GM19463 (cell line): Measurements from ENCODE around the gene OPCML.

Source experiments
- ATAC-seq: cut with Tn5 transposase; IDR thresholded peaks from one replicate; pipeline ENCODE4 v1.9.1; 2021; ENCODE audit warnings: mild to moderate bottlenecking, moderate library complexity; ENCODE audit not compliant: unreplicated experiment

Gene OPCML

GRCh38 chr11:133081730-133082452, 450.4 kb downstream of the OPCML start:
- no peak for ATAC-seq

GRCh38 chr11:133081020-133081419, 451.3 kb downstream of the OPCML start:
- ATAC-seq: no peak

GRCh38 chr11:133078591-133079404, 453.5 kb downstream of the OPCML start:
- ATAC-seq: no peak

- ATAC-seq: no peak
Measured at GRCh38 chr11:133078012-133078411, 454.3 kb downstream of the OPCML start.

GRCh38 chr11:133075351-133075750, 456.9 kb downstream of the OPCML start:
- no peak for ATAC-seq

GRCh38 chr11:133072858-133073582, 459.3 kb downstream of the OPCML start:
- ATAC-seq: no peak

- no peak for ATAC-seq
Measured at GRCh38 chr11:133072378-133072777, 459.9 kb downstream of the OPCML start.

GRCh38 chr11:133070791-133071190, 461.5 kb downstream of the OPCML start:
- ATAC-seq: no peak

- ATAC-seq: no peak
Measured at GRCh38 chr11:133070021-133070713, 462.1 kb downstream of the OPCML start.

- no peak for ATAC-seq
Measured at GRCh38 chr11:133065847-133066485, 466.3 kb downstream of the OPCML start.

GRCh38 chr11:133064961-133065360, 467.3 kb downstream of the OPCML start:
- no peak for ATAC-seq

GRCh38 chr11:133064152-133064877, 468.0 kb downstream of the OPCML start:
- ATAC-seq: no peak

GRCh38 chr11:133058501-133058900, 473.8 kb downstream of the OPCML start:
- ATAC-seq: no peak

GRCh38 chr11:133053124-133053776, 479.1 kb downstream of the OPCML start:
- ATAC-seq: no peak

- no peak for ATAC-seq
Measured at GRCh38 chr11:133052537-133052936, 479.8 kb downstream of the OPCML start.

GRCh38 chr11:133049244-133050019, 482.9 kb downstream of the OPCML start:
- ATAC-seq: no peak

GRCh38 chr11:133048270-133048669, 484.0 kb downstream of the OPCML start:
- ATAC-seq: no peak

- no peak for ATAC-seq
Measured at GRCh38 chr11:133047771-133048115, 484.6 kb downstream of the OPCML start.
